ENCODE results near the gene SIGLEC10. TPM values are rescaled to one million over a fixed set of nuclear protein-coding genes. Genes with fewer than 3 reads are reported as not detected.

Gene SIGLEC10
- total and polyA plus RNA-seq, 2 experiments from 2014 or later = 0.55 TPM; not detected in 1

DNA sequence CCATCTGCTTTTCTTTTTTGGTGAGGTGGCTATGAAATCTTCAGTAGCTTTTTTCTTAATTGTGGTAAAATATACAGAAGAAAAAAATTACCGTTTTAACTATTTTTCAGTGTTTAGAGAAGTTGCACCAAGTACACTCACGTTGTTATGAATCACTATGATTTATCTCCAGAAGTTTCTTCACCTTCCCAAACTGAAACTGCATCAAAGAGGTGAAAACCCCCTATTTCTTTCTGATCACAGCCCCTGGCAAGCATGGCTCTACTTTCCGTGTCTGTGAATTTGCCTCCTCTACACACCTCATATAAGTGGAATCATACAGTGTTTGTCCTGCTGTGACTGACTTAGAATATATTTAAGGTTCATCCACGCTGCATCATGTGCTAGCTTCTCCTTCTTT, 15.6 kb upstream of the SIGLEC10 start:
- Histone ChIP-seq H3K4me1 (ENCODE audit: low read depth) (no peaks in the 10 kb centered on the region), H3K9me3 (ENCODE audit: low read depth) (no peaks in the 10 kb centered on the region), H3K27ac (no peak overlapping the region), H3K27me3 (no peaks in the 10 kb centered on the region), H3K4me3 (no peak overlapping the region), H3K36me3 (no peaks in the 10 kb centered on the region)
- TF ChIP-seq, protein P1, sequence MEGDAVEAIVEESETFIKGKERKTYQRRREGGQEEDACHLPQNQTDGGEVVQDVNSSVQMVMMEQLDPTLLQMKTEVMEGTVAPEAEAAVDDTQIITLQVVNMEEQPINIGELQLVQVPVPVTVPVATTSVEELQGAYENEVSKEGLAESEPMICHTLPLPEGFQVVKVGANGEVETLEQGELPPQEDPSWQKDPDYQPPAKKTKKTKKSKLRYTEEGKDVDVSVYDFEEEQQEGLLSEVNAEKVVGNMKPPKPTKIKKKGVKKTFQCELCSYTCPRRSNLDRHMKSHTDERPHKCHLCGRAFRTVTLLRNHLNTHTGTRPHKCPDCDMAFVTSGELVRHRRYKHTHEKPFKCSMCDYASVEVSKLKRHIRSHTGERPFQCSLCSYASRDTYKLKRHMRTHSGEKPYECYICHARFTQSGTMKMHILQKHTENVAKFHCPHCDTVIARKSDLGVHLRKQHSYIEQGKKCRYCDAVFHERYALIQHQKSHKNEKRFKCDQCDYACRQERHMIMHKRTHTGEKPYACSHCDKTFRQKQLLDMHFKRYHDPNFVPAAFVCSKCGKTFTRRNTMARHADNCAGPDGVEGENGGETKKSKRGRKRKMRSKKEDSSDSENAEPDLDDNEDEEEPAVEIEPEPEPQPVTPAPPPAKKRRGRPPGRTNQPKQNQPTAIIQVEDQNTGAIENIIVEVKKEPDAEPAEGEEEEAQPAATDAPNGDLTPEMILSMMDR (IDR thresholded peaks at IDR 0.05; ENCODE audit: low read depth, low read length) = no peak
- DNase-seq (ENCODE audit: low read depth in 1 of 2, low spot score in 1 of 2) = no peak

DNA sequence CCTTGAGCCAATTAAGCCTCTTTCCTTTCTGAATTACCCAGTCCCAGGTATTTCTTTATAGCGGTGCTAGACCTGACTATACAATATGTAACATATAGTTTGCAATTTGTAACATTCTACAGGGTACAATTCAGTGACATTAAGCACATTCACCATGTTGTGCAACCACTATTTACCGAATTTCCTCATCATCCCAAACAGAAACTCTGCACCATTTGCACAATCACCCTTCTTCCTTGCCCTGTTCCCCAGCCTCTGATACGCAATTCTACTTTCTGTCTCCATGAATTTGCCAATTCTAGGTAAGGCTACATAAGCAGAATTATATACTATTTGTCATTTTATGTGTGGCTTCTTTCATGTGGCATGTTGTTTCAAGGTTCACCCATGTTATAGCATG, 13.7 kb upstream of the SIGLEC10 start:
- Histone ChIP-seq H3K36me3 (no peaks in the 10 kb centered on the region), H3K9me3 (ENCODE audit: low read depth) (no peaks in the 10 kb centered on the region), H3K27me3 (no peaks in the 10 kb centered on the region), H3K27ac (no peak overlapping the region), H3K4me1 (ENCODE audit: low read depth) (no peaks in the 10 kb centered on the region), H3K4me3 (no peak overlapping the region)
- TF ChIP-seq, protein P1 (IDR thresholded peaks at IDR 0.05; ENCODE audit: low read depth, low read length) = no peak
- no peak for DNase-seq (ENCODE audit: low read depth in 1 of 2, low spot score in 1 of 2)

DNA sequence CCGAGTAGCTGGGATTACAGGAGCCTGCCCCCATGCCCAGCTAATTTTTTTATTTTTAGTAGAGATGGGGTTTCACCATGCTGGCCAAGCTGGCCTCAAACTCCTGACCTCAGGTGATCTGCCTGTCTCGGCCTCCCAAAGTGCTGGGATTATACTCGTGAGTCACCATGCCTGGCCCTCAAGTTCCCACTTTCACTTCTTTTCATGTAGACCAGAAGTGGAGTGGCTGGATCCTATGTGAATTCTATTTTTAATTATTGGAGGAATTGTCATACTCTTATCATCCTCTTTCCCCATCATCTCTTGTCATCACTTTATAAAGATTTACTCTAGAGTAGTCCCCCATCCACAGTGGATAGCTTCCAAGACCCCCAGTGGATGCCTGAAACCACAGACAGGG, 12.8 kb upstream of the SIGLEC10 start:
- no peak for DNase-seq (ENCODE audit: low read depth in 1 of 2, low spot score in 1 of 2)
- Histone ChIP-seq H3K27me3 (no peaks in the 10 kb centered on the region), H3K9me3 (ENCODE audit: low read depth) (no peaks in the 10 kb centered on the region), H3K27ac (no peak overlapping the region), H3K4me1 (ENCODE audit: low read depth) (no peaks in the 10 kb centered on the region), H3K36me3 (no peaks in the 10 kb centered on the region), H3K4me3 (no peak overlapping the region)
- TF ChIP-seq, protein P1 (IDR thresholded peaks at IDR 0.05; ENCODE audit: low read depth, low read length) = no peak

DNA sequence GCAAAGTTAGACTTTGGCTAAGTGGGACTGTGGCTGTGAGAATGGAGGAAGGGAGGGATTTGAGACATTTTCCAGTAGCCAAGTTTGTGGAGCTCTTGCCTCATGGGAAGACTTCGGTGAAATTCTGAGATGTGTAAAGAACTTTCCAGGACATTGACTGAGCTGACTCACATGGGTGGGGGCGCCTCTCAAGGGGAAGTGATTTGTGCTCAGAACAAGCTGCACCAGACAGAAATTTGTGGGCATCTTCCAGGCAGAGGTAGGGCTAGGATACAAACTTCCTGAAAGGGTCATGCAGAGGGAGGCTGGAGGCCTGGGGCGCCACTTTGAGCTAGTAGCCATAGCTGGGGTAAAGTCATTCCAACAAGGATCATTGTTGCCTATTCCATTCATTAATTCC, 9.8 kb upstream of the SIGLEC10 start:
- TF ChIP-seq, protein P1 (IDR thresholded peaks at IDR 0.05; ENCODE audit: low read depth, low read length) = no peak
- H3K27ac ChIP-seq = no peak overlapping the region
- no peaks in the 10 kb centered on the region for H3K27me3 ChIP-seq
- H3K9me3 ChIP-seq (ENCODE audit: low read depth) = no peaks in the 10 kb centered on the region
- H3K4me1 ChIP-seq (ENCODE audit: low read depth) = no peaks in the 10 kb centered on the region
- H3K4me3 ChIP-seq = no peak overlapping the region
- no peaks in the 10 kb centered on the region for H3K36me3 ChIP-seq
- no peak for DNase-seq (ENCODE audit: low read depth in 1 of 2, low spot score in 1 of 2)

DNA sequence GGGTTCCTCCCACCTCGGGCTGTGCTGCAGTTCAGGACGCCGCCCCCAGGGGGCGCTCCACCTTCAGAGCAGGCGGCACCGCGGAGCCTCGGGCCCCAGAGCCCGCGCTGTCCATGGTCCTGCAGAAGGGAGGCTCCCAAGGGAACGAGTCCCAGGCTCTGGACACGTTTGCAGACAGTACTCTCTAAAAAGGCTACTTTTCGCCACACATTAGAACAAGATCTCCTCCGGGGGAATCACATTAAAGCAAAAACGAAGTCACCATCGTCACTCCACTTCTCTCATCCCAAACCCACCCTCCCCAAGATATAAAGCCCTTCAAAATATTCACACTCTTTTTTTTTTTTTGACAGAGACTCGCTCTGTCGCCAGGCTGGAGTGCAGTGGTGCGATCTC, 4.6 kb upstream of the SIGLEC10 start:
- no peak overlapping the region for H3K4me3 ChIP-seq
- no peak overlapping the region for H3K27ac ChIP-seq
- DNase-seq (ENCODE audit: low read depth in 1 of 2, low spot score in 1 of 2) = peak; percentile 78 to 94
- H3K27me3 ChIP-seq = peaks cover 11% of the 10 kb centered on the region
- no peaks in the 10 kb centered on the region for H3K36me3 ChIP-seq
- TF ChIP-seq, protein P1 (IDR thresholded peaks at IDR 0.05; ENCODE audit: low read depth, low read length) = peak; percentile 100
- H3K9me3 ChIP-seq (ENCODE audit: low read depth) = no peaks in the 10 kb centered on the region
- no peaks in the 10 kb centered on the region for H3K4me1 ChIP-seq (ENCODE audit: low read depth)
